ENCODE data around the gene GLG1.
"Not testable (repeated sequence)": the region's sequence is repeated elsewhere in the genome, so short reads cannot be mapped to it uniquely, and the experiment has no call there.

DNA sequence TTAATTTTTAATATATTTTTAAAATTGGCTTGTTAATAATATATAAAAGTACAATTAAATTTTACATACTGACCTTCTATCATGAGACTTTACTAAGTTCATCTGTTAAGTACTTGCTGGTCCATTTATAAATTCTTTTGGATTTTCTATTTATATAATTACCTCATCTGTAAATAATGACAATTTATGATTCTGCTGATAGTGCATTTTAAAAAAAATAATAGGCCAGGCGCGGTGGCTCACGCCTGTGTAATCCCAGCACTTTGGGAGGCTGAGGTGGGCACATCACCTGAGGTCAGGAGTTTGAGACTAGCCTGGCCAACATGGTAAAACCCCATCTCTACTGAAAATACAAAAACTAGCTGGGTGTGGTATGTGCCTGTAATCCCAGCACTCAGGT, 83.2 kb downstream of the GLG1 start:
- TF ChIP-seq, protein P1, sequence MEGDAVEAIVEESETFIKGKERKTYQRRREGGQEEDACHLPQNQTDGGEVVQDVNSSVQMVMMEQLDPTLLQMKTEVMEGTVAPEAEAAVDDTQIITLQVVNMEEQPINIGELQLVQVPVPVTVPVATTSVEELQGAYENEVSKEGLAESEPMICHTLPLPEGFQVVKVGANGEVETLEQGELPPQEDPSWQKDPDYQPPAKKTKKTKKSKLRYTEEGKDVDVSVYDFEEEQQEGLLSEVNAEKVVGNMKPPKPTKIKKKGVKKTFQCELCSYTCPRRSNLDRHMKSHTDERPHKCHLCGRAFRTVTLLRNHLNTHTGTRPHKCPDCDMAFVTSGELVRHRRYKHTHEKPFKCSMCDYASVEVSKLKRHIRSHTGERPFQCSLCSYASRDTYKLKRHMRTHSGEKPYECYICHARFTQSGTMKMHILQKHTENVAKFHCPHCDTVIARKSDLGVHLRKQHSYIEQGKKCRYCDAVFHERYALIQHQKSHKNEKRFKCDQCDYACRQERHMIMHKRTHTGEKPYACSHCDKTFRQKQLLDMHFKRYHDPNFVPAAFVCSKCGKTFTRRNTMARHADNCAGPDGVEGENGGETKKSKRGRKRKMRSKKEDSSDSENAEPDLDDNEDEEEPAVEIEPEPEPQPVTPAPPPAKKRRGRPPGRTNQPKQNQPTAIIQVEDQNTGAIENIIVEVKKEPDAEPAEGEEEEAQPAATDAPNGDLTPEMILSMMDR (conservative IDR thresholded peaks at IDR 0.05) = not testable (repeated sequence)
- not testable (repeated sequence) for TF ChIP-seq EZH2 (IDR thresholded peaks at IDR 0.05; ENCODE audit: low read depth)

Measured in PC-9 (cell line).